CD4-positive, alpha-beta T cell treated with Interleukin-15 for 4 hours (primary cell): ENCODE measurements around the gene SPACA4.

Source experiments
- DNase-seq: peaks from one replicate; pipeline ENCODE4 v3.0.0-alpha.2; 2020; ENCODE audit warnings: low spot score

The SPACA4 gene

GRCh38 chr19:48651683-48652048 is 45.1 kb downstream of the SPACA4 start:
- no peak for DNase-seq

DNA sequence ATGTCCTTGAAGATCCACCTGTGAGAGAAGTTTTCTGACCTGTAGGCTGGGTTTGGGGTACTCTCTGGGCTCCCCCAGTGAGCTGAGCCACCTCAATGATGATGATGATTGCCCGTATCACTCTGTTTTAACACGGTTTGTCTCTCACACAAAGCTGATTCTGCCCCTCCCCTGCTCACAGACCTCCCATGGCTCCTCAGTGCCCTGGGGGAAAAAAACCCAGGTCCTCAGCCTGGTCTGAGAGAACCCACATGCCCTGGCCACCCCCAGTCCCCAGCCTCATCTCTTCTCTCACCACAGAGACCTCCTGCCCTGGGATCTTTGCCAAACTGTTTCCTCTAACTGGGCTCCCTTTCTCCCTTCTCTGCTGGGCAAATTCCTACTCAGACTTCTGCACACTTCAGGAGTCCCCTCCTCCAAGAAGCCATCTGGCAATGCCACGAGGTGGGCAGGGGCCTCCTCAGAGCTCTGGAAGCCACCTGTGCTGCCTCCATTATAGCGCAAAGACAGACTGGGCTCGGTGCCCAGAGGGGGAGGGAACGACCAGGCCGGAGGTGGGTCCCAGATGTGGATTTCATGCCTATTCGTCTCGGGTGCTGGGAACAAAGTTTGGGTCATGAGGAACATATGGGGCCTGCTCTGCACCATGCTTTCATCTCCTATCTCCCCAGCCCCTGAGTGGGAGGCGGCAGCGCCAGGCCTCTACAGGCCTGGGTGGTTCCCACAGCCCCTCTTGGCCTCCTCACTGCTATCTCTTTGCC is 47.9 kb downstream of the SPACA4 start:
- DNase-seq: no peak

DNA sequence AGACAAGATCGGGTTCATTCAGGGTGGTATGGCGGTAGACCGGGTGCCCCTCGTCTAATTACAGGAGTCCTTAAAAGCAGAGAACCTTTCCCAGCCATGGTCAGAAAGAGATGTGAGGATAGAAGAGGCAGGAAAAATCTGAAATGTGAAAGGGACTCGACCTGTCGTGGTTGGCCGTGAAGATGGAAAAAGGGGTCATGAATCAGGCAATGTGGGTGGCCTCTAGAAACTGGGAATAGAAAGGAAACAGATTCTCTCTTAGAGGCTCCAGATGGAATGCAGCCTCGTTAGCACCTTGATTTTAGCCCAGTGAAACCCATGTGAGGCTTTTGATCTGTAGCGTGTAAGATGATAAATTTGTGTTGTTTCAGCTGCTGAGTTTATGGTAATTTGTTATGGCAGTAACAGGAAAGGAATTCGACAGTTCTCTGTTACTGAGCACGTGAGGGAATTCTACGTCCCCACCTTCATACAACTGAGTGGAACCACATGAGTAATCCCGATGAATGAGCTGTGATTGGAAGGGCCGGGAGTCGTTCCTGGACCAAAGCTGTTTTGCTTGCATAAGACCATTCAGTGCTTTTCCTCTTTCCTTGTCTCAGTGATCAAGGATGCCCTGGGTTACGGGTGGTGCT is 50.4 kb downstream of the SPACA4 start:
- no peak for DNase-seq
